T-helper 2 cell treated with Interferon-gamma antibody and Interleukin-4, amounts not matched to agents 5 μg/mL and 100 μg/mL, for 36 hours (primary cell): Measurements from ENCODE around the gene RXYLT1.
A peak's percentile ranks its signal among the peaks of the same experiment; 100 is the strongest.
"Not testable (repeated sequence)": the region's sequence is repeated elsewhere in the genome, so short reads cannot be mapped to it uniquely, and the experiment has no call there.

Experiments
- DNase-seq: peaks from one replicate; pipeline ENCODE4 v3.0.0; 2021; ENCODE audit warnings: low spot score
- H3K27ac Mint-ChIP-seq: one replicate; pipeline ENCODE4 v1.8.0; 2021; ENCODE audit warnings: mild to moderate bottlenecking, mixed read lengths
- H3K27me3 Mint-ChIP-seq: one replicate; pipeline ENCODE4 v1.8.0; 2021; ENCODE audit warnings: low read depth, mixed read lengths
- H3K36me3 Mint-ChIP-seq: one replicate; pipeline ENCODE4 v1.8.0; 2021; ENCODE audit warnings: low read depth, mixed read lengths
- H3K4me1 Mint-ChIP-seq: one replicate; pipeline ENCODE4 v1.8.0; 2021; ENCODE audit warnings: low read depth, mixed read lengths
- H3K4me3 Mint-ChIP-seq: one replicate; pipeline ENCODE4 v1.8.0; 2022; ENCODE audit warnings: mild to moderate bottlenecking, moderate library complexity, mixed read lengths
- H3K9me3 Mint-ChIP-seq: one replicate; pipeline ENCODE4 v1.8.0; 2021; ENCODE audit warnings: mixed read lengths

Gene RXYLT1, protein sequence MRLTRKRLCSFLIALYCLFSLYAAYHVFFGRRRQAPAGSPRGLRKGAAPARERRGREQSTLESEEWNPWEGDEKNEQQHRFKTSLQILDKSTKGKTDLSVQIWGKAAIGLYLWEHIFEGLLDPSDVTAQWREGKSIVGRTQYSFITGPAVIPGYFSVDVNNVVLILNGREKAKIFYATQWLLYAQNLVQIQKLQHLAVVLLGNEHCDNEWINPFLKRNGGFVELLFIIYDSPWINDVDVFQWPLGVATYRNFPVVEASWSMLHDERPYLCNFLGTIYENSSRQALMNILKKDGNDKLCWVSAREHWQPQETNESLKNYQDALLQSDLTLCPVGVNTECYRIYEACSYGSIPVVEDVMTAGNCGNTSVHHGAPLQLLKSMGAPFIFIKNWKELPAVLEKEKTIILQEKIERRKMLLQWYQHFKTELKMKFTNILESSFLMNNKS

DNA sequence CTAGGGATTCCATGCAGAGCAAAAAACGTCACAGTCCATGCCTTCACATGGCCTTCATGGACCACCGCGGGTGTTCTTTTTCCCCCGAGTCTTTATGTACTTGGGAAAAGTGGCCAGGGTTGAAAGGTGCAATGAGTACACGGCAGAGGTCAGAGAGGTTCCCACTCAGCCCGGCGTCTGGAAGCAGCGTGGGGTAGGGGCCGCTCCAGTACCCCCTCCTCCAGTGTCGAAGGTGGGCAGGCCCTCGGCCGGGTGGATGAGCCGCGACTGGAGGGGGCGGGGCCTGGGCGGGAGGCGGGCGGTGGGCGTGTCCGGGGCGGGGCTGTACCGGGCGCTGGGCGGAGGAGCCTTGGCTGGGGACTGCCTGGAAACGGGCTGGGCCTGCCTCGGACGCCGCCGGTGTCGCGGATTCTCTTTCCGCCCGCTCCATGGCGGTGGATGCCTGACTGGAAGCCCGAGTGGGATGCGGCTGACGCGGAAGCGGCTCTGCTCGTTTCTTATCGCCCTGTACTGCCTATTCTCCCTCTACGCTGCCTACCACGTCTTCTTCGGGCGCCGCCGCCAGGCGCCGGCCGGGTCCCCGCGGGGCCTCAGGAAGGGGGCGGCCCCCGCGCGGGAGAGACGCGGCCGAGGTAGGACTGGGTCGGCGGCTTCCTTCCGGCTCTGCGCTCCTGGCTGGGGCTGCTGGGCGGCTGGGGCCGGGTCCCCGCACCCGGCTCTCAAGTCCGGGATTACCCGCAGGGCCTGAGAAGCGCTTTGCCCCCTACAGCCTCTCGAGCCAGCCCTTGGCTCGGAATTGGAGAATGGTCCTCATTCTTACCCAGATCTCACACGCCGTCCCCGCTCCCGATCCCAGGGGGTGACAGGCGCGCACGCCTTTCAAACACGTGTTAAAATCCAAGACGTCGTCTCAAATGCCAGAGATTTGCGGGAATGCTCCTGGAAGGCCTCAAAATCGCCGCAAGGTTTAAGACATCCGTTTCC, at the start of gene RXYLT1:
TSS of gene RXYLT1 (plus strand) at position 412 of the 984 bp plus-strand sequence. CDS start at position 464, 52 bp downstream.
- peak; percentile 78 for DNase-seq
- peaks cover 28% of the 10 kb centered on the region for H3K36me3 Mint-ChIP-seq
- H3K27me3 Mint-ChIP-seq = peaks cover 6% of the 10 kb centered on the region
- H3K4me3 Mint-ChIP-seq = peak within 1 kb of the TSS; percentile 95
- H3K4me1 Mint-ChIP-seq = peaks cover 15% of the 10 kb centered on the region
- no peaks in the 10 kb centered on the region for H3K9me3 Mint-ChIP-seq
- H3K27ac Mint-ChIP-seq = peak within 1 kb of the TSS; percentile 92

DNA sequence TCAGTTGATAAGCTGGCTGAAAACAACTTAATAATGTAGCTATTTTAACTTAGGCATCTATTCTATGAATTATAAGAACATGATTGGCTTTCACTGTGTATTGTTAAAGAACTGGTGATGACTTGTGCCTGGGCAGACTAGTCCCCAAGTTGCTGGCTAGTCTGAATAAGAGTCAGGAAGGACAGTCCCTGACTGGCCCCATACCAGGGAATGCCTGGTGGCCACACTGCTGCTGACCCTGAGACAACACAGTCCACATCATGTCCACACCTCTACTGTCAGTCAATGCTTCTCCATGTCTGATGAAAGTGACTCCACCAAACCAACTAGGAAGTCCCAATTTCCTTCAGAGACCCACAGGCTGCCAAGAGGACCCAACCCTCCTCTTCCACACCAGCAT, 46.9 kb upstream of the RXYLT1 start:
- not testable (repeated sequence) for H3K27ac Mint-ChIP-seq, H3K9me3 Mint-ChIP-seq, H3K4me3 Mint-ChIP-seq, DNase-seq, H3K36me3 Mint-ChIP-seq, H3K4me1 Mint-ChIP-seq, H3K27me3 Mint-ChIP-seq

DNA sequence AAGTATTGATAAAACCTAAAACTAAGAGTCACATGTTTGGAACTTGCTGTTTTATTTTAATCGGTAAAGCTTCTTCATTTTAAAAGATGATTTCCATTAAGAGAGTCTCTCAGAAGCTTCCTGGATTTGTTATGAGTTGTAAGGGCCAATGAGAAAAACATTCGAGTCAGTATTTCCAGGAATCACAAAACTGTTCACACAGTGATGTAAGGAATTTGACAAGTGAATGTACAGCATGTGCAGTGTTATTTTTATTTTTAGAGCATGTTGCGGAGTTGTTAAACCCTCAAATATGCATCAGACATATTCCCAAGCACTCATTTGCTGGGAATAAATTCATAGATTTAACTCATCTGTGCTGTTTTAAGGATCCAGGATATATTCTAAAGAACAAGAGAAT, 46.1 kb upstream of the RXYLT1 start:
- H3K9me3 Mint-ChIP-seq, H3K4me3 Mint-ChIP-seq, H3K4me1 Mint-ChIP-seq, H3K27me3 Mint-ChIP-seq, H3K36me3 Mint-ChIP-seq, DNase-seq, H3K27ac Mint-ChIP-seq: not testable (repeated sequence)

DNA sequence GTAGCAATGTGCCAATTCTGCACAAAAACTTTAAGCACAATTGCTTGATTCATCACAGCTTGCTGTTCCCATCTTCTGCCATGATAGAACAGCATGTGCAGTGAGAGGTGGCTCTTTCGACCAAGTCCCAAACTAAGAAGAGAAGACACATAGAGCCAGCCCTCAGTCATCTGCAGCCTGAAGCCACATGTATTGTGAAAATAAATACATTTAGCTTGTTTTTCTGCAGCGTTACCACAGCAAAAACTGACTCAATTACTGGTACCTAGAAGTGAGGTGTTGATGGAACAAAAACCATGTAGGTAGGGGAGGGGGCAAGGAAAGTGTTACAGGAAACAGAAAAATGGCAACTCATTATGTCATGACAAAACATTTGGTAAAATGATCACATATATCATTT, 39.2 kb upstream of the RXYLT1 start:
- H3K27me3 Mint-ChIP-seq, H3K4me1 Mint-ChIP-seq, H3K4me3 Mint-ChIP-seq, H3K27ac Mint-ChIP-seq, H3K36me3 Mint-ChIP-seq, H3K9me3 Mint-ChIP-seq, DNase-seq: not testable (repeated sequence)

DNA sequence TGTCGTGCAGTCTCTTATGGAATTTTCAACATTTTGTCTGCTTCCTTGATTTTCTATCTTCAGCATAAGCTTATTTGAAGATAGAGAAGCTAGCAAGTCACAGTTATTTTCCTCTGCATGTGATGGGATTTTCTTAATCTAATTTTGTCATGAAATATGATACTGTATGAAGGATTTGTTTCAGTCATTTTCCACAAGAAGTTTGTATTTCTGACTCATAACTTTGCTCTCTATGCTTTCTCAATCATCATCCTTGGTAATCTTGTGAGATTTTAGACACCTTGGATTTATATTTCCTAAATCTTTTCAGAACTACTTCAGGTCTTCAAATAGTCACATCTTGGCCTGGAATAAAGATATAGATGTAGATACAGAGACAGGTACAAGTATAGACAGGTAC, 38.3 kb upstream of the RXYLT1 start:
- not testable (repeated sequence) for H3K4me3 Mint-ChIP-seq, H3K9me3 Mint-ChIP-seq, H3K27me3 Mint-ChIP-seq, H3K36me3 Mint-ChIP-seq, H3K27ac Mint-ChIP-seq, DNase-seq, H3K4me1 Mint-ChIP-seq

DNA sequence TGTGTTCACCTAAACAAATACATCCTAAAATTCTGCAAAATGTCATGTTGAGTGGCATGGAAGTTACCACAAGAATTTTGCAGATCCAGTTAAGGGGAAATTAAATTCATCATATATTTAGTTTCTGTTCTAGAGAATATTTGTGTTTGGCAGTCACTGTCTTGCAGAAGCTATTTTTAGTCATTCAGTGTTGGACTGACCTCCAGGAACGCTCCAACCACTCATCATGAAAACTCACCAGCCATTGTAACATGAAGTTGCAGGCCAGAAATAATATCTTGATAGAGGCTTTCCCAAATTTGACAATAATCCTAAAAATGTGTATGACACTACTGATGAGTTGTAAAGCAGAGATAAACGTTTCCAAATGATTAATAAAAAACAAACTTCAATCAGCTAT, 35.6 kb upstream of the RXYLT1 start:
- not testable (repeated sequence) for H3K27me3 Mint-ChIP-seq, DNase-seq, H3K9me3 Mint-ChIP-seq, H3K27ac Mint-ChIP-seq, H3K4me3 Mint-ChIP-seq, H3K4me1 Mint-ChIP-seq, H3K36me3 Mint-ChIP-seq

DNA sequence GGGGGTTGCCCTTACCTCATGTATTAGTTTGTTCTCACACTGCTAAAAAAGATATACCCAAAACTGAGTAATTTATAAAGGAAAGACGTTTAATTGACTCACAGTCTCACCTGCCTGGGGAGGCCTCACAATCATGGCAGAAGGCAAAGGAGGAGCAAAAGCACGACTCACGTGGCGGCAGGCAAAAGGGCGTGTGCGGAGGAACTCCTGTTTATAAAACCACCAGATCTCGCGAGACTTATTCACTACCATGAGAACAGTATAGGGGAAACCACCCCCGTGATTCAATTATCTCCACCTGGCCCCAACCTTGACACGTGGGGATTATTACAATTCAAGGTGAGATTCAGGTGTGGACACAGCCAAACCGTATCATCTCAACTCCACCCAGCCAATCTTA, 33.2 kb upstream of the RXYLT1 start:
- not testable (repeated sequence) for DNase-seq, H3K36me3 Mint-ChIP-seq, H3K27me3 Mint-ChIP-seq, H3K9me3 Mint-ChIP-seq, H3K27ac Mint-ChIP-seq, H3K4me3 Mint-ChIP-seq, H3K4me1 Mint-ChIP-seq

DNA sequence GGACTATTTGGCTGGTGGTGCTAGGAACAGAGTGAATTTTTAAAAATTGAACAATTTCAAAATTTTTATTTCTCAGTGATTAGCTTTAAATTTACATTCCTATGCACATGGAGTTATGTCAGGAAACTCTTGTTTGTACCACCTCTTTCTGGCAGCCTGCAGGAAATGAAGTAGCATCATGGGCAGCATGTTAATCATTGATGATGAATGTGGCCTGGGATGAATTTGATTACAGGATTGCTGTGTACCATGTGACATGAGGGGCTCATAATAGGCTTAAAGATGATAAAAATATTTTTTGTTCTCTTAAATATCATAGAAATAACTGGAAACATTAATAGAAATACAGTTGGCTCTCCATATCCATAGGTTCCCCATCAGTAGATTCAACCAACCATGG, 32.6 kb upstream of the RXYLT1 start:
- H3K27me3 Mint-ChIP-seq, H3K27ac Mint-ChIP-seq, DNase-seq, H3K4me1 Mint-ChIP-seq, H3K4me3 Mint-ChIP-seq, H3K36me3 Mint-ChIP-seq, H3K9me3 Mint-ChIP-seq: not testable (repeated sequence)

DNA sequence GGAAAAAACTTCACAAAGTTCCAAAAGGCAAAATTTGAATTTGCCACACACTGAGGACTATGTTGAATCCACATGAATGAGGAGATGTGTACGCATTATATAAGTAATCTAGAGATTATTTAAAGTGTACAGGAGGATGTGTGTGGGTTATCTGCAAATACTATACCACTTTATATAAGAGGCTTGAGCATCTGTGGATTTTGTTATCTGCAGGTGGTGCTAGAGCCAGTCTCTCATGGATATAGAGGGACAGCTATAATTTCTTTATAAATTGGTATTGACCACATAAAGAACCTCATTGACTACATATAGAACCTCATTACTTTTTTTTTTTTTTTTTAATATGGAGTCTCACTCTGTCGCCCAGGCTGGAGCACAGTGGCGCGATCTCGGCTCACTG, 32.2 kb upstream of the RXYLT1 start:
- no peaks in the 10 kb centered on the region for H3K36me3 Mint-ChIP-seq
- H3K4me3 Mint-ChIP-seq = no peak overlapping the region
- peaks cover 3% of the 10 kb centered on the region for H3K27me3 Mint-ChIP-seq
- no peak for DNase-seq
- no peaks in the 10 kb centered on the region for H3K9me3 Mint-ChIP-seq
- H3K4me1 Mint-ChIP-seq = peaks cover 4% of the 10 kb centered on the region
- H3K27ac Mint-ChIP-seq = no peak overlapping the region

DNA sequence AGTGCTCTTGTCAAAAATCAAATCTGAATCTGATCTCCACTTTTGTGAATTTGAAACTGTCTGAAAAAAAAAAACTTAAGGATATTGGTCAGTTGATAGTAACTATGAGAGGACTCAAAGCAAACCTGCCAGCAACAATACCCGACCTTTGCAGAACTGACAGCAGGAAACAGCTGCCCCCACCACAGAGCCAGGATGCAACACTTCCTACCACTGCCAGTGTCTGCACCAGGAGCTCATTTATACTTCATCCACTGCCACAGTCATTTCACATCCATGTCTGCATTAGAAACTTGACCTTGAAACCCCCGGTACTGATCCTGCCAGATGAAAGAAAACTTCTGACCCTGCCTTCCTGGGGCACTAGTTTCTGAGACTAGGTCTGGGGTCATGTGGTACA, 27.4 kb upstream of the RXYLT1 start:
- Mint-ChIP-seq H3K4me1 (peaks cover 5% of the 10 kb centered on the region), H3K27me3 (peaks cover 9% of the 10 kb centered on the region), H3K4me3 (no peak overlapping the region), H3K9me3 (no peaks in the 10 kb centered on the region), H3K27ac (no peak overlapping the region), H3K36me3 (no peaks in the 10 kb centered on the region)
- no peak for DNase-seq

DNA sequence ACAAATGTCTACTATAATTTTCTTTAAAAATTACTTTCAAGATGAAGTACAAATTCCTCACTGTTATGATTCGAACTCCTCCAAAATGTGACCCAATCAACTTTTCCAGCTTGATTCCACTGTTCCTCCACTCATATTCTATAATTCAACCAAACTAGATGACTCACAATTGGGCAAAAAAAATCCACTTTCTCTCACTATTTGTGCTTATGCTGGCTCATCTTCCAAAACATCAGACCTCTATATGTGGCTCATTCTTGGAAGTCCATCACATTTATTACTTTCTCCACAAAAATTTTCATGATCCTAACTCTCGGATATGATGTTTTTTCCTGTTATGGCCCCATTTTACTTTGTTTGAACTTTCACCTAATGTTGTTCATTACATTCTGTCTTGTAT, 26.9 kb upstream of the RXYLT1 start:
- no peak overlapping the region for H3K27ac Mint-ChIP-seq
- peaks cover 10% of the 10 kb centered on the region for H3K27me3 Mint-ChIP-seq
- H3K4me3 Mint-ChIP-seq = no peak overlapping the region
- no peaks in the 10 kb centered on the region for H3K36me3 Mint-ChIP-seq
- no peak for DNase-seq
- peaks cover 5% of the 10 kb centered on the region for H3K4me1 Mint-ChIP-seq
- H3K9me3 Mint-ChIP-seq = no peaks in the 10 kb centered on the region

DNA sequence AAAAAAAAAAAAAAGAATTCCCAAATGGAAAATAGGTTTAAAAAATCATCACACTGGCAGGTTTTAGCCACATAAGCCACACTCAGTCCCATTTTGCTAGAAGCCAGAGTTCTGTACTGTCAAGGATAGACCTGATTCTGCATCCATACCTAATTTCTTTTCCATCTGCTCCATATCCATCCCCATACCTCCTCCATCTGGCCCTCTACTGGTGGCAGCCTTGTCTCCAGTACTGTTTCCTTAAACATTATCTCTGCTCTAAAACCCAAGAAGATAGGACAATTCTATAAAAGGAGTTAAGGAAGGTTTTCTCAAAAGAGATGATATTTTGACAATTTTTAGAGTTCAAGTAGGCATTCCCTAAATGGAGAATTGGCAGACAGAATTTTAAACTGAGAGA, 26.0 kb upstream of the RXYLT1 start:
- Mint-ChIP-seq H3K36me3 (no peaks in the 10 kb centered on the region), H3K27ac (no peak overlapping the region), H3K4me3 (no peak overlapping the region), H3K9me3 (no peaks in the 10 kb centered on the region), H3K27me3 (peaks cover 13% of the 10 kb centered on the region), H3K4me1 (peaks cover 5% of the 10 kb centered on the region)
- DNase-seq = no peak

DNA sequence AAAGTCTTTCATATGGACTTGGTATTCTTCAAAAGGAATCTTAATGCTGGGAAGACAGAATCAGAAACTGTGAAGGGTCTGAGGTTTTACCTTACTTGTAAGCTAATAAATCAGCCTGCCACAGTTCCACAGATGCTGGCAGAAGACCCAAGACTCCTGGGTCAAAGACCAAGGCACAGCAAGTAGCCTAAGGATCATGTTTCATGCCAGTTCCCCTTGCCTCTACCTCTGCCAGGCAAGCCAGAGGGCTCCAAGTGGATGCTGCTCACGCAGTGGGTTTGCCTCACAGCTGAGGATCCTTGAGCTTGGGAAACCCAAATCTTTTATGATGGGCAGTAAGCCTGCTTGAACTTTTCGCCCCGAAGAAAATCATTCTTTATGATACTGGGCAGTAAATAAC, 15.2 kb upstream of the RXYLT1 start:
- no peaks in the 10 kb centered on the region for H3K9me3 Mint-ChIP-seq
- no peak overlapping the region for H3K27ac Mint-ChIP-seq

DNA sequence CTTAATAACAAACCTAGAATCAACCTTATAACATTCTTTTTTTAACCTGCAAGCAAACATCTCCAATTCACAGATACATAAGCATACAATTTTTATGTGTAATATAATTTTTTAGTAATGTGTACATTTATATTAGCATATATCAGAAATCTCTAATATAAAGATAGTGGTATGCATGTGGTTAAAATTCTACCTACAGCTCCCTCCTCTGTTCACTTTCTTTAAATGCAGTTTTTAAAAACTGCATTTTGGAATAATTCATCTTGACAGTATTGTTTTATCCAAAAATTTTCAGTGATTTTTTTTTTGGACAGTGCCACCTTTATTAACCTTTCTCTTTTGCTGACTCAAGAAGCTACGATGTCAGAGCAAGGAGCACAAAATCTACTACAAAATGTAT, 13.2 kb upstream of the RXYLT1 start:
- Mint-ChIP-seq H3K27ac (no peak overlapping the region), H3K9me3 (peaks cover 8% of the 10 kb centered on the region), H3K27me3 (peaks cover 20% of the 10 kb centered on the region), H3K4me1 (no peaks in the 10 kb centered on the region), H3K4me3 (no peak overlapping the region), H3K36me3 (no peaks in the 10 kb centered on the region)
- no peak for DNase-seq

More for the DNA sequence above, 15.2 kb upstream of the RXYLT1 start:
- Mint-ChIP-seq H3K4me3 (no peak overlapping the region), H3K36me3 (no peaks in the 10 kb centered on the region), H3K27me3 (peaks cover 20% of the 10 kb centered on the region), H3K4me1 (no peaks in the 10 kb centered on the region)
- DNase-seq = no peak
